ENCODE results near the gene ARFIP2. TPM values are rescaled to one million over a fixed set of nuclear protein-coding genes. Genes with fewer than 3 reads are reported as not detected.

ARFIP2 gene
- total RNA-seq, 1 experiment from 2014 or later, result 100 TPM

GRCh38 chr11:6486256-6486655, 5.1 kb upstream of the ARFIP2 start:
- Mint-ChIP-seq H3K4me1 (ENCODE audit: low read depth, unreplicated experiment) (peaks cover under 1% of the 10 kb centered on the region), H3K36me3 (ENCODE audit: insufficient read depth, unreplicated experiment) (peaks cover 24% of the 10 kb centered on the region), H3K27me3 (ENCODE audit: insufficient read depth, unreplicated experiment) (no peaks in the 10 kb centered on the region), H3K9me3 (ENCODE audit: unreplicated experiment) (no peaks in the 10 kb centered on the region), H3K27ac (ENCODE audit: unreplicated experiment) (no peak overlapping the region), H3K4me3 (ENCODE audit: unreplicated experiment) (no peak overlapping the region)
- TF ChIP-seq CTCF (IDR thresholded peaks at IDR 0.05; ENCODE audit: insufficient read depth in 1 of 2, low read depth in 1 of 2, low read length in 1 of 2, severe bottlenecking in 1 of 2, unreplicated experiment in 1 of 2), result no peak
- CTCF ChIA-PET, result no interaction called here
- DNase-seq, result no peak
- no peak overlapping the region for H3K4me3 ChIP-seq (ENCODE audit: low read depth, low read length)
- intact Hi-C loops (cut with micrococcal nuclease; ENCODE audit: unreplicated experiment), result no loop called here
- H3K36me3 ChIP-seq (ENCODE audit: control insufficient read depth, insufficient read depth, low read length), result peaks cover 2% of the 10 kb centered on the region; the same call in 1 of the 2 replicates
- H3K9me3 ChIP-seq, result no peaks in the 10 kb centered on the region
- POLR2A ChIA-PET, result no interaction called here
- no TSS peak for BruUV-seq (replicated peaks)
- H3K4me1 ChIP-seq, result peaks cover 74% of the 10 kb centered on the region
- no peaks in the 10 kb centered on the region for H3K27me3 ChIP-seq (replicated peaks; ENCODE audit: control insufficient read depth, insufficient read depth, low read length)

GRCh38 chr11:6485661-6486060, 4.5 kb upstream of the ARFIP2 start:
- H3K9me3 ChIP-seq, result no peaks in the 10 kb centered on the region
- DNase-seq, result no peak
- Mint-ChIP-seq H3K36me3 (ENCODE audit: insufficient read depth, unreplicated experiment) (peaks cover 30% of the 10 kb centered on the region), H3K4me1 (ENCODE audit: low read depth, unreplicated experiment) (no peaks in the 10 kb centered on the region), H3K27ac (ENCODE audit: unreplicated experiment) (no peak overlapping the region), H3K9me3 (ENCODE audit: unreplicated experiment) (no peaks in the 10 kb centered on the region), H3K27me3 (ENCODE audit: insufficient read depth, unreplicated experiment) (no peaks in the 10 kb centered on the region), H3K4me3 (ENCODE audit: unreplicated experiment) (no peak overlapping the region)
- no peak for TF ChIP-seq CTCF (IDR thresholded peaks at IDR 0.05; ENCODE audit: insufficient read depth in 1 of 2, low read depth in 1 of 2, low read length in 1 of 2, severe bottlenecking in 1 of 2, unreplicated experiment in 1 of 2)
- H3K36me3 ChIP-seq (ENCODE audit: control insufficient read depth, insufficient read depth, low read length), result peaks cover 2% of the 10 kb centered on the region; the same call in 1 of the 2 replicates
- H3K27me3 ChIP-seq (replicated peaks; ENCODE audit: control insufficient read depth, insufficient read depth, low read length), result no peaks in the 10 kb centered on the region
- peaks cover 74% of the 10 kb centered on the region for H3K4me1 ChIP-seq
- BruUV-seq (replicated peaks), result no TSS peak
- no peak overlapping the region for H3K4me3 ChIP-seq (ENCODE audit: low read depth, low read length)
- POLR2A ChIA-PET, result interaction anchor here (0.5 to 1.0 kb wide), 2 partner anchors 96 to 1051 kb away, joined by 3 to 4 read pairs; partner anchors contain the start of gene SMPD1
- CTCF ChIA-PET, result interaction anchor here (1.1 to 1.2 kb wide), 2 partner anchors 20 to 98 kb away, joined by 4 to 7 read pairs; no protein-coding TSS in a partner anchor
- intact Hi-C loops (cut with micrococcal nuclease; ENCODE audit: unreplicated experiment), result loop anchor here (2.0 kb wide), 1 partner anchor 117 kb away; the partner anchor contains the start of genes ILK and RRP8

GRCh38 chr11:6483015-6483414, 1.9 kb upstream of the ARFIP2 start:
- Mint-ChIP-seq H3K9me3 (ENCODE audit: unreplicated experiment) (no peaks in the 10 kb centered on the region), H3K27me3 (ENCODE audit: insufficient read depth, unreplicated experiment) (no peaks in the 10 kb centered on the region), H3K4me1 (ENCODE audit: low read depth, unreplicated experiment) (peaks cover 7% of the 10 kb centered on the region), H3K36me3 (ENCODE audit: insufficient read depth, unreplicated experiment) (peaks cover 56% of the 10 kb centered on the region), H3K27ac (ENCODE audit: unreplicated experiment) (peak overlapping the region; percentile 53), H3K4me3 (ENCODE audit: unreplicated experiment) (peak overlapping the region; percentile 97)
- intact Hi-C loops (cut with micrococcal nuclease; ENCODE audit: unreplicated experiment), result loop anchor here (5.0 kb wide), 1 partner anchor 251 kb away; the partner anchor contains the start of gene FHIP1B
- Histone ChIP-seq H3K27me3 (replicated peaks; ENCODE audit: control insufficient read depth, insufficient read depth, low read length) (no peaks in the 10 kb centered on the region), H3K9me3 (no peaks in the 10 kb centered on the region), H3K36me3 (ENCODE audit: control insufficient read depth, insufficient read depth, low read length) (peaks cover 7% of the 10 kb centered on the region; the same call in 1 of the 2 replicates), H3K4me3 (ENCODE audit: low read depth, low read length) (no peak overlapping the region), H3K4me1 (peaks cover 57% of the 10 kb centered on the region)
- TF ChIP-seq CTCF (IDR thresholded peaks at IDR 0.05; ENCODE audit: insufficient read depth in 1 of 2, low read depth in 1 of 2, low read length in 1 of 2, severe bottlenecking in 1 of 2, unreplicated experiment in 1 of 2), result no peak
- no TSS peak for BruUV-seq (replicated peaks)
- CTCF ChIA-PET, result no interaction called here
- DNase-seq, result no peak
- POLR2A ChIA-PET, result interaction anchor here (0.9 kb wide), 1 partner anchor 93 kb away, joined by 3 read pairs; the partner anchor contains the start of gene SMPD1

All from Caco-2 (cell line).